ENCODE data around the gene TULP1. TPM values are rescaled to one million over a fixed set of nuclear protein-coding genes. Genes with fewer than 3 reads are reported as not detected.

TULP1 gene
- total RNA-seq, 2 donors from 2014 or later: 0.27 TPM; not detected in 1

- no peak overlapping the region for H3K4me3 ChIP-seq
- H3K9me3 ChIP-seq: no peaks in the 10 kb centered on the region
- H3K4me1 ChIP-seq (replicated peaks): no peaks in the 10 kb centered on the region
- intact Hi-C loops (cut with DNase I): no loop called here
- H3K27ac ChIP-seq: no peak overlapping the region
- peaks cover 0 to 6% of the 10 kb centered on the region in 2 donors for H3K36me3 ChIP-seq
- 85% methylated on average over 14 of the region's 14 CpGs for WGBS
- TF ChIP-seq CTCF (IDR thresholded peaks at IDR 0.05) (no peak), POLR2AphosphoS5 (IDR thresholded peaks at IDR 0.05) (no peak), POLR2A (IDR thresholded peaks at IDR 0.05) (no peak)
- no peaks in the 10 kb centered on the region for H3K27me3 ChIP-seq (replicated peaks; ENCODE audit: insufficient read depth)
- no peak for DNase-seq (ENCODE audit: low spot score)
Observed at GRCh38 chr6:35474131-35474941, 38.4 kb downstream of the TULP1 start.

GRCh38 chr6:35473850-35474130, 38.9 kb downstream of the TULP1 start:
- Histone ChIP-seq H3K4me1 (replicated peaks) (no peaks in the 10 kb centered on the region), H3K36me3 (peaks cover 0 to 6% of the 10 kb centered on the region in 2 donors), H3K27me3 (replicated peaks; ENCODE audit: insufficient read depth) (no peaks in the 10 kb centered on the region), H3K27ac (no peak overlapping the region), H3K9me3 (no peaks in the 10 kb centered on the region), H3K4me3 (no peak overlapping the region)
- TF ChIP-seq POLR2A (IDR thresholded peaks at IDR 0.05) (no peak), POLR2AphosphoS5 (IDR thresholded peaks at IDR 0.05) (no peak), CTCF (IDR thresholded peaks at IDR 0.05) (no peak)
- intact Hi-C loops (cut with DNase I): no loop called here
- DNase-seq (ENCODE audit: low spot score): no peak

- Histone ChIP-seq H3K4me3 (no peak overlapping the region), H3K27me3 (replicated peaks; ENCODE audit: insufficient read depth) (no peaks in the 10 kb centered on the region), H3K36me3 (peaks cover 0 to 2% of the 10 kb centered on the region in 2 donors), H3K9me3 (no peaks in the 10 kb centered on the region), H3K27ac (no peak overlapping the region), H3K4me1 (replicated peaks) (no peaks in the 10 kb centered on the region)
- TF ChIP-seq POLR2A (IDR thresholded peaks at IDR 0.05): no peak
- no peak for TF ChIP-seq POLR2AphosphoS5 (IDR thresholded peaks at IDR 0.05)
- no peak for TF ChIP-seq CTCF (IDR thresholded peaks at IDR 0.05)
- intact Hi-C loops (cut with DNase I): no loop called here
- no peak for DNase-seq (ENCODE audit: low spot score)
- WGBS: 75% methylated on average over 9 of the region's 9 CpGs
Observed at GRCh38 chr6:35473075-35473849, 39.4 kb downstream of the TULP1 start.

- Histone ChIP-seq H3K36me3 (no peaks in the 10 kb centered on the region), H3K4me3 (no peak overlapping the region)
Observed at GRCh38 chr6:35471836-35472345, 40.8 kb downstream of the TULP1 start.

More at GRCh38 chr6:35471836-35472345, 40.8 kb downstream of the TULP1 start:
- intact Hi-C loops (cut with DNase I): no loop called here
- Histone ChIP-seq H3K9me3 (no peaks in the 10 kb centered on the region), H3K27me3 (replicated peaks; ENCODE audit: insufficient read depth) (no peaks in the 10 kb centered on the region), H3K4me1 (replicated peaks) (no peaks in the 10 kb centered on the region), H3K27ac (peak overlapping the region; percentile 49 to 90)
- WGBS: 51% methylated on average over 8 of the region's 8 CpGs
- TF ChIP-seq CTCF (IDR thresholded peaks at IDR 0.05): no peak
- no peak for TF ChIP-seq POLR2A (IDR thresholded peaks at IDR 0.05)
- DNase-seq (ENCODE audit: low spot score): no peak
